ENCODE data around the gene WDR86.

WDR86 gene

GRCh38 chr7:151352512-151352911, 57.3 kb downstream of the WDR86 start:
- DNase-seq (ENCODE audit: low read depth in 4 of 4, low spot score in 1 of 4), result no peak

- peak in 1 of 4 experiments; percentile 22 for DNase-seq (ENCODE audit: low read depth in 4 of 4, low spot score in 1 of 4)
Observed at GRCh38 chr7:151351967-151352366, 57.9 kb downstream of the WDR86 start.

- peak in 1 of 4 experiments; percentile 44 for DNase-seq (ENCODE audit: low read depth in 4 of 4, low spot score in 1 of 4)
Observed at GRCh38 chr7:151351027-151351426, 58.8 kb downstream of the WDR86 start.

- no peak for DNase-seq (ENCODE audit: low read depth in 4 of 4, low spot score in 1 of 4)
Observed at GRCh38 chr7:151349507-151349853, 60.4 kb downstream of the WDR86 start.

- DNase-seq (ENCODE audit: low read depth in 4 of 4, low spot score in 1 of 4), result no peak
Observed at GRCh38 chr7:151348970-151349369, 60.9 kb downstream of the WDR86 start.

- no peak for DNase-seq (ENCODE audit: low read depth in 4 of 4, low spot score in 1 of 4)
Observed at GRCh38 chr7:151347200-151347599, 62.6 kb downstream of the WDR86 start.

GRCh38 chr7:151346470-151346769, 63.4 kb downstream of the WDR86 start:
- DNase-seq (ENCODE audit: low read depth in 4 of 4, low spot score in 1 of 4), result no peak

- no peak for DNase-seq (ENCODE audit: low read depth in 4 of 4, low spot score in 1 of 4)
Observed at GRCh38 chr7:151345576-151346469, 64.0 kb downstream of the WDR86 start.

GRCh38 chr7:151343516-151343915, 66.3 kb downstream of the WDR86 start:
- DNase-seq (ENCODE audit: low read depth in 4 of 4, low spot score in 1 of 4), result no peak

- no peak for DNase-seq (ENCODE audit: low read depth in 4 of 4, low spot score in 1 of 4)
Observed at GRCh38 chr7:151342811-151343210, 67.0 kb downstream of the WDR86 start.

- DNase-seq (ENCODE audit: low read depth in 4 of 4, low spot score in 1 of 4), result no peak
Observed at GRCh38 chr7:151342102-151342646, 67.7 kb downstream of the WDR86 start.

GRCh38 chr7:151341357-151342101, 68.3 kb downstream of the WDR86 start, which contains the start of gene NUB1:
Gene NUB1 (plus strand): TSS chr7:151341812. CDS start chr7:151345350, 3,538 bp downstream.
- peak; percentile 87 to 92 (median 88) for DNase-seq (ENCODE audit: low read depth in 4 of 4, low spot score in 1 of 4)

- DNase-seq (ENCODE audit: low read depth in 4 of 4, low spot score in 1 of 4), result no peak
Observed at GRCh38 chr7:151340794-151341356, 69.0 kb downstream of the WDR86 start.

- no peak for DNase-seq (ENCODE audit: low read depth in 4 of 4, low spot score in 1 of 4)
Observed at GRCh38 chr7:151339651-151340382, 70.0 kb downstream of the WDR86 start.

GRCh38 chr7:151338809-151339208, 71.0 kb downstream of the WDR86 start:
- no peak for DNase-seq (ENCODE audit: low read depth in 4 of 4, low spot score in 1 of 4)

- DNase-seq (ENCODE audit: low read depth in 4 of 4, low spot score in 1 of 4), result no peak
Observed at GRCh38 chr7:151337346-151337745, 72.5 kb downstream of the WDR86 start.

GRCh38 chr7:151336027-151336708, 73.7 kb downstream of the WDR86 start:
- no peak for DNase-seq (ENCODE audit: low read depth in 4 of 4, low spot score in 1 of 4)

GRCh38 chr7:151334628-151335027, 75.2 kb downstream of the WDR86 start:
- DNase-seq (ENCODE audit: low read depth in 4 of 4, low spot score in 1 of 4), result no peak
